ENCODE data around the gene JADE2.
"Not testable (repeated sequence)": the region's sequence is repeated elsewhere in the genome, so short reads cannot be mapped to it uniquely, and the experiment has no call there.

JADE2 gene

GRCh38 chr5:134552301-134552700 is 26.8 kb downstream of the JADE2 start:
- peaks cover 26% of the 10 kb centered on the region for H3K4me1 ChIP-seq (ENCODE audit: control insufficient read depth, insufficient read depth, low read length)
- H3K36me3 ChIP-seq (ENCODE audit: control insufficient read depth, insufficient read depth, low read length): peaks cover 15% of the 10 kb centered on the region
- H3K27me3 ChIP-seq (ENCODE audit: control insufficient read depth, insufficient read depth, low read length): no peaks in the 10 kb centered on the region
- H3K27ac ChIP-seq (ENCODE audit: low read depth, low read length): no peak overlapping the region
- H3K9ac ChIP-seq (ENCODE audit: low read length): no peak overlapping the region
- H3K4me3 ChIP-seq (ENCODE audit: low read length): no peak overlapping the region

DNA sequence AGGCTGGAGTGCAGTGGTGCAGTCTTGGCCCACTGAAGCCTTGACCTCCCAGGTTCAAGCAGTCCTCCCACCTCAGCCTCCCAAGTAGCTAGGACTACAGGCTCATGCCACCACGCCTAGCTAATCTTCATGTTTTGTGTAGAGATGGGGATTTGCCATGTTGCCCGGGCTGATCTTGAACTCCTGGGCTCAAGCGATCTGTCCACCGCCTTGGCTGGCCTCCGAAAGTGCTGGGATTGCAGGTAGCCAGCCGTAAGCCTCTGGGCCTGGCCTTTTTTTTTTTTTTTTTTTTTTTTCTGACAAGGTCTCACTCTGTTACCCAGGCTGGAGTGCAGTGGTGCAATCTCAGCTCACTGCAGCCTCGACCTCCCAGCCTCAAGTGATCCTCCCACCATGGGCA is 27.2 kb downstream of the JADE2 start:
- Histone ChIP-seq H3K4me1 (ENCODE audit: control insufficient read depth, insufficient read depth, low read length) (peaks cover 22% of the 10 kb centered on the region), H3K36me3 (ENCODE audit: control insufficient read depth, insufficient read depth, low read length) (peaks cover 15% of the 10 kb centered on the region)
- H3K9ac ChIP-seq (ENCODE audit: low read length); H3K27me3 ChIP-seq (ENCODE audit: control insufficient read depth, insufficient read depth, low read length); H3K27ac ChIP-seq (ENCODE audit: low read depth, low read length); H3K4me3 ChIP-seq (ENCODE audit: low read length): not testable (repeated sequence)

DNA sequence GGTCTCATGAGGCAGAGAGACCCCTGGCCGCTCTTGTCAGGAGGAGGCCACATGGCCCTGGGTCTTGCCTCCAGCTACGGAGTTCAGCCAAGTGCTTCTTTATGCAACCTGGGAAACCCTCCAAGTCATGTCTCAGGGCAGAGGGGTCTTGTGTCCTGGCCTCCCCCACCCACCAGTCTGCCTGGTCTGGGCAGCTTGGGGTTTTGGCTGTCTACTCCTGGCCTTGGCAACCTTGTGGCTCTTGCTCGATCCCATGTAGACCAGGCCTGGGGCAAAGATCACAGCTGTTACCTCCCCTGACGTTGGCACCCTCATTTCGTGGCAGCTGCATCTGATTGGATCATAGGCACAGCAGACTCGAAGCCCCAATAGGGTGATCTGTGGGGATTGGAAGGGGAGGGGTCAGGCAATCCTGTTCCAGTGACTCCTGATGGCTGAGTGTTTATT is 28.4 kb downstream of the JADE2 start:
- H3K4me3 ChIP-seq (ENCODE audit: low read length): no peak overlapping the region
- no peaks in the 10 kb centered on the region for H3K27me3 ChIP-seq (ENCODE audit: control insufficient read depth, insufficient read depth, low read length)
- H3K9ac ChIP-seq (ENCODE audit: low read length): no peak overlapping the region
- peaks cover 10% of the 10 kb centered on the region for H3K36me3 ChIP-seq (ENCODE audit: control insufficient read depth, insufficient read depth, low read length)
- peak overlapping the region; percentile 19 for H3K27ac ChIP-seq (ENCODE audit: low read depth, low read length)
- peaks cover 12% of the 10 kb centered on the region for H3K4me1 ChIP-seq (ENCODE audit: control insufficient read depth, insufficient read depth, low read length)

DNA sequence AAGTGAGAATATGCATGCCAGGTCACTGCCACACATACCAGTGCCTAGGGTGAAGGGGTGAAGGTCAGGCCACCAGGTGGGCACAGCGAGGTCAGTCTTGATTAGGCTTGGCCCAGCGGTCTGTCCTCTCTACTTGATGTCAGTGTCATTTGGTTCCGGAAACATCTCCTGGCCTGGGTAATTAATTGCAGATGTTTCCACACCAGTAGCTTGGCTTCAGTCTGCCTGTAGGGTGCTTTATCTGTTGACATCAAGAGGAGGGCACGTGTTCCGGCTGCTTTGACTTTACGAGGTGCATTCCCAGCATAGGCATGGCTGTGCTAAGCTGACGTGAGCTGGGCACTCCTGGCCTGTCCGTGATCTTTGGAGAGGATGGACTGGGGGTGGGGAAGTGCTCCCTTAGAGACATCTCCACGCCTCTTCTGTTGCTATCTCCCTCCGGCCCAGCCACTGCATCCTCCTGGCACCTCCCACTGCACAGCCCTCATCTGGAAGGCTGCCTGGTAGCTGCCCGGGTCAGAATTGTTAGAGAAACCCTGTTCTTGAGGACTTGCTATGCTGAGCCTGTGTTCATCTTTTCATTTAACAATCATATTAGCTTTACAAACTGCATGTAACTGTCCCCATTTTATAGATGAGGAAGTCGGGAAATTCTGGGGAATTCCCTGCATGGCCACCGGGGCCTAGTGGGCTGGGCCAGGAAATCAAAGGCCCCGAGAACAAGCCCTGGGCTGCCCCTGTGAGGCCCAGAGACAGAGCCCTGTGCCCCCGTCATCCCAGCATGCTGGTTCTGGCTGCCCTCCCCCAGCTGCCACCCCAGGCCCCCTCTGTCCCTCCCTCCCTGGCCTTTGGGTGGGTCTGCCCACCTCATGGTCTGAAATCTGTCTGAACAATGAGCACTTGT is 29.1 kb downstream of the JADE2 start:
- Histone ChIP-seq H3K27ac (ENCODE audit: low read depth, low read length) (peak overlapping the region; percentile 34), H3K9ac (ENCODE audit: low read length) (no peak overlapping the region), H3K36me3 (ENCODE audit: control insufficient read depth, insufficient read depth, low read length) (peaks cover 17% of the 10 kb centered on the region), H3K27me3 (ENCODE audit: control insufficient read depth, insufficient read depth, low read length) (no peaks in the 10 kb centered on the region), H3K4me1 (ENCODE audit: control insufficient read depth, insufficient read depth, low read length) (peaks cover 12% of the 10 kb centered on the region), H3K4me3 (ENCODE audit: low read length) (no peak overlapping the region)

DNA sequence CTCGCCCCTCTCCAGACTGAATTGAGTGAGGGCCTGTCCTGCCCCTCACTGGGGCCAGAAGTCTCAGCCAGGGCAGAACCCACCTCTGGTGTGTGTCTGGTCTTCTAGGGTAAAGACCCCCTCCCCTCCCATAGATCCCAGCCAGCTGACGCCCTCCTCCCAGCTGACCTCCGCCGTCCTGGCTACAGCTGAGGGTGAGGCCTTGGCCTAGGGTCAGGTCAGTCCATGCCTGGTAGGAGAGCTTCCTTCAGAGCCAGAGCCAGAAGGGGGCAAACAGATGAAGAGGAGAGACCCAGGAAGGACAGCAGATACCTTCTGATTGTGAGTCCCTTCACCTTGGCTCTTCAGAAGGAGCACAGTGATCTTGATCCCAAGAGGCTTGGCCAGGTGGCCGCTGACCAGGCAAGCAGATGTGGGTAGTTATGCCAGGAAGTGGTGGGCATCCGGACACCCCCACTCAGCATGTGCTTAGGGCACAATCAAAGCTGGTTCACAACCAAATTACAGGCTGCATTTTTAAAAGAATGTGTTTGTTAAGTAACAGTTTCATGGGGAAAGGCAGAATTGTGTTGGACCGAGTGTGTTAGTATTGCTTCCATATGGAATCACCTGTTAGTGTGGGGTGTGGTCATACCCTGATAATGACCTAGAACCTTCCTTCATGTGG is 29.9 kb downstream of the JADE2 start:
- H3K9ac ChIP-seq (ENCODE audit: low read length): no peak overlapping the region
- no peak overlapping the region for H3K27ac ChIP-seq (ENCODE audit: low read depth, low read length)
- H3K4me3 ChIP-seq (ENCODE audit: low read length): no peak overlapping the region
- peaks cover 12% of the 10 kb centered on the region for H3K4me1 ChIP-seq (ENCODE audit: control insufficient read depth, insufficient read depth, low read length)
- H3K36me3 ChIP-seq (ENCODE audit: control insufficient read depth, insufficient read depth, low read length): peaks cover 22% of the 10 kb centered on the region
- H3K27me3 ChIP-seq (ENCODE audit: control insufficient read depth, insufficient read depth, low read length): no peaks in the 10 kb centered on the region

- peaks cover 27% of the 10 kb centered on the region for H3K36me3 ChIP-seq (ENCODE audit: control insufficient read depth, insufficient read depth, low read length)
- no peaks in the 10 kb centered on the region for H3K27me3 ChIP-seq (ENCODE audit: control insufficient read depth, insufficient read depth, low read length)
- H3K4me1 ChIP-seq (ENCODE audit: control insufficient read depth, insufficient read depth, low read length): peaks cover 12% of the 10 kb centered on the region
- H3K9ac ChIP-seq (ENCODE audit: low read length): no peak overlapping the region
- H3K27ac ChIP-seq (ENCODE audit: low read depth, low read length): no peak overlapping the region
- no peak overlapping the region for H3K4me3 ChIP-seq (ENCODE audit: low read length)
Measured at GRCh38 chr5:134555890-134556311, 30.4 kb downstream of the JADE2 start.

DNA sequence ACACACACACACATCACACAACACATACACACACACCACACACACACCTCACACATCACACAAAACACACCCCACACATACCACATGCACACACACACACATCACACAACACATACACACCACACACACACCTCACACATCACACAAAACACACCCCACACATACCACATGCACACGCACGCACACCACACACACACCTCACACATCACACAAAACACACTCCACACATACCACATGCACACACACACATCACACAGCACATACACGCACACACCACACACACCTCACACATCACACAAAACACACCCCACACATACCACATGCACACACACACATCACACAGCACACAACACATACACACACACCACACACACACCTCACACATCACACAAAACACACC is 31.1 kb downstream of the JADE2 start:
- Histone ChIP-seq H3K36me3 (ENCODE audit: control insufficient read depth, insufficient read depth, low read length) (peaks cover 33% of the 10 kb centered on the region), H3K4me1 (ENCODE audit: control insufficient read depth, insufficient read depth, low read length) (peaks cover 12% of the 10 kb centered on the region)
- H3K9ac ChIP-seq (ENCODE audit: low read length); H3K27me3 ChIP-seq (ENCODE audit: control insufficient read depth, insufficient read depth, low read length); H3K4me3 ChIP-seq (ENCODE audit: low read length); H3K27ac ChIP-seq (ENCODE audit: low read depth, low read length): not testable (repeated sequence)

DNA sequence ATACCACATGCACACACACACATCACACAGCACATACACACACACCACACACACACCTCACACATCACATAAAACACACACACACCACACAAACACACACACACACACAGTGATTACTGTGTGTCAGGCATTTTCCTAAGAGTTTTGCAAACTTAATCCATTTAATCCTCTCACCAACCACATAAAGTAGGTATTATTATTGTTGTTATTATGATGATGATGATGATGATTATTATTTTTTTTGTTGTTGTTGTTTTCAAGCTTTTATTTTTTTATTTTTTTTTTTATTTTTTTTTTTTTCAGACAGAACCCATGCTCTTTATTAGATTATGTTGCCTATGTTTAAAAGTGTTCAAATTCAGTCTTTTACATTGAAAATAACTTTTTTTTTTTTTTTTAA is 31.5 kb downstream of the JADE2 start:
- no peaks in the 10 kb centered on the region for H3K27me3 ChIP-seq (ENCODE audit: control insufficient read depth, insufficient read depth, low read length)
- peaks cover 37% of the 10 kb centered on the region for H3K36me3 ChIP-seq (ENCODE audit: control insufficient read depth, insufficient read depth, low read length)
- H3K27ac ChIP-seq (ENCODE audit: low read depth, low read length): no peak overlapping the region
- H3K4me3 ChIP-seq (ENCODE audit: low read length): no peak overlapping the region
- no peak overlapping the region for H3K9ac ChIP-seq (ENCODE audit: low read length)
- peaks cover 12% of the 10 kb centered on the region for H3K4me1 ChIP-seq (ENCODE audit: control insufficient read depth, insufficient read depth, low read length)

DNA sequence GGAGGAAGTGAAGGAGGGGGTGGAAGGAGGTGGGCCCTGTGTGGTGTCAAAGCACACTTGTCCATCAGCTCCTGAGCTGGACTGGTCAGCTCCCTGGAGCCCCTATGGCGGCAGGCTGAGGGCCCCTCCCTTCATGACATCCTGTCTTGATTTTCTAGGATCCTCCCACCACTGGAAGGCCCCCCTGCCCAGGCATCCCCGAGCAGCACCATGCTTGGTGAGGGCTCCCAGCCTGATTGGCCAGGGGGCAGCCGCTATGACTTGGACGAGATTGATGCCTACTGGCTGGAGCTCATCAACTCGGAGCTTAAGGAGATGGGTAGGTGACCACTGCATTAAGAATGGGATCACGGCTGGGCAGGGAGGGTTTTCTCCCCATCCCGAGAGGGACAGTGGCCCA is 34.2 kb downstream of the JADE2 start:
- Histone ChIP-seq H3K27ac (ENCODE audit: low read depth, low read length) (no peak overlapping the region), H3K4me1 (ENCODE audit: control insufficient read depth, insufficient read depth, low read length) (peaks cover 3% of the 10 kb centered on the region), H3K36me3 (ENCODE audit: control insufficient read depth, insufficient read depth, low read length) (peaks cover 57% of the 10 kb centered on the region), H3K4me3 (ENCODE audit: low read length) (no peak overlapping the region), H3K27me3 (ENCODE audit: control insufficient read depth, insufficient read depth, low read length) (no peaks in the 10 kb centered on the region), H3K9ac (ENCODE audit: low read length) (no peak overlapping the region)

- H3K36me3 ChIP-seq (ENCODE audit: control insufficient read depth, insufficient read depth, low read length): peaks cover 60% of the 10 kb centered on the region
- H3K27me3 ChIP-seq (ENCODE audit: control insufficient read depth, insufficient read depth, low read length): no peaks in the 10 kb centered on the region
- no peaks in the 10 kb centered on the region for H3K4me1 ChIP-seq (ENCODE audit: control insufficient read depth, insufficient read depth, low read length)
- H3K4me3 ChIP-seq (ENCODE audit: low read length): no peak overlapping the region
- H3K9ac ChIP-seq (ENCODE audit: low read length): no peak overlapping the region
- no peak overlapping the region for H3K27ac ChIP-seq (ENCODE audit: low read depth, low read length)
Measured at GRCh38 chr5:134560698-134561097, 35.2 kb downstream of the JADE2 start.

GRCh38 chr5:134561871-134562296 is 36.4 kb downstream of the JADE2 start:
- no peaks in the 10 kb centered on the region for H3K27me3 ChIP-seq (ENCODE audit: control insufficient read depth, insufficient read depth, low read length)
- no peak overlapping the region for H3K4me3 ChIP-seq (ENCODE audit: low read length)
- H3K36me3 ChIP-seq (ENCODE audit: control insufficient read depth, insufficient read depth, low read length): peaks cover 69% of the 10 kb centered on the region
- no peak overlapping the region for H3K9ac ChIP-seq (ENCODE audit: low read length)
- no peaks in the 10 kb centered on the region for H3K4me1 ChIP-seq (ENCODE audit: control insufficient read depth, insufficient read depth, low read length)
- no peak overlapping the region for H3K27ac ChIP-seq (ENCODE audit: low read depth, low read length)

GRCh38 chr5:134563221-134563620 is 37.8 kb downstream of the JADE2 start:
- Histone ChIP-seq H3K36me3 (ENCODE audit: control insufficient read depth, insufficient read depth, low read length) (peaks cover 77% of the 10 kb centered on the region), H3K27me3 (ENCODE audit: control insufficient read depth, insufficient read depth, low read length) (no peaks in the 10 kb centered on the region), H3K9ac (ENCODE audit: low read length) (no peak overlapping the region), H3K4me1 (ENCODE audit: control insufficient read depth, insufficient read depth, low read length) (no peaks in the 10 kb centered on the region), H3K4me3 (ENCODE audit: low read length) (no peak overlapping the region), H3K27ac (ENCODE audit: low read depth, low read length) (no peak overlapping the region)

Data from rectal smooth muscle tissue (tissue), 1 donor.